Lower leg skin (tissue), 3 donors: ENCODE results near the gene WDCP.

Experiments used
- POLR2A ChIP-seq, 2 donors: fragments of 450-650 bp; IDR thresholded peaks; one replicate each; pipeline ENCODE4 v1.6.1; 2016 to 2017; ENCODE audit warnings: antibody characterized with exemption in 2 of 2, mild to moderate bottlenecking in 1 of 2, moderate library complexity in 1 of 2
- TF ChIP-seq, protein P1 (sequence below), 3 donors: fragments of 450-650 bp; IDR thresholded peaks; one replicate each; pipeline ENCODE4 v1.5.1; 2016; ENCODE audit warnings: antibody characterized with exemption in 3 of 3, mild to moderate bottlenecking in 3 of 3, moderate library complexity in 2 of 3

DNA sequence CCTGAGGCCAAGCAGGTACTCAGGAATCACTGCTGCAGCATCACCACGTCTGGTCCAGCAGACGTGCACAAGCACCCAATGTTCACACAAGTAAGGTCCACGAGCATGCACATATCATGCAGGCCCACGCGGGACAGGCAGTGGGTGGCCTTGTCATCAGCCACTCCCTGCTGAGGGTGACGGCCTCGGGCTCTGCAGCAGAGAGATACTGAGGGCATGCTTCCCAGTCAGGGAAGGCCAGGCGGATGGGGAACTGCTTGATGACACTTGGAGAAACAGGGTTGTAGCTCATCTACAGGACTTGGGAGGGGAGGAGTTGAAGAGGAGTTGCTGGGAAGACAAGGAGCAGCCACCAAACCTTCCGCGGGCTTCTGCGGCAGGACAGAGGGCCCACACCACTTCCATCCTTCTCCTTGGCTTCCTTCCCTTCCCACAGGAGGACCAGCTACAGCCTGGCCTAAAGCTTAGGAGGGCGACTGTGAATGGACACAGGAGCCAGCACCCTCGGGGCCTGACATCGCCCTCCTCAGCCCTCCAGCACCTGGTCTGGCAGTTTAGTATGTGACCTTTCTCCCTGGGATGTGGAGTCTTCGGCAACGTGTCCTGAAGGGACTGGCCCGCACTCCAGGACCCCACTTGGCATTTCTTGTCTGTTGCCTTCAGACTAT is 22.1 kb downstream of the WDCP start:
- TF ChIP-seq, protein P1, sequence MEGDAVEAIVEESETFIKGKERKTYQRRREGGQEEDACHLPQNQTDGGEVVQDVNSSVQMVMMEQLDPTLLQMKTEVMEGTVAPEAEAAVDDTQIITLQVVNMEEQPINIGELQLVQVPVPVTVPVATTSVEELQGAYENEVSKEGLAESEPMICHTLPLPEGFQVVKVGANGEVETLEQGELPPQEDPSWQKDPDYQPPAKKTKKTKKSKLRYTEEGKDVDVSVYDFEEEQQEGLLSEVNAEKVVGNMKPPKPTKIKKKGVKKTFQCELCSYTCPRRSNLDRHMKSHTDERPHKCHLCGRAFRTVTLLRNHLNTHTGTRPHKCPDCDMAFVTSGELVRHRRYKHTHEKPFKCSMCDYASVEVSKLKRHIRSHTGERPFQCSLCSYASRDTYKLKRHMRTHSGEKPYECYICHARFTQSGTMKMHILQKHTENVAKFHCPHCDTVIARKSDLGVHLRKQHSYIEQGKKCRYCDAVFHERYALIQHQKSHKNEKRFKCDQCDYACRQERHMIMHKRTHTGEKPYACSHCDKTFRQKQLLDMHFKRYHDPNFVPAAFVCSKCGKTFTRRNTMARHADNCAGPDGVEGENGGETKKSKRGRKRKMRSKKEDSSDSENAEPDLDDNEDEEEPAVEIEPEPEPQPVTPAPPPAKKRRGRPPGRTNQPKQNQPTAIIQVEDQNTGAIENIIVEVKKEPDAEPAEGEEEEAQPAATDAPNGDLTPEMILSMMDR (IDR thresholded peaks at IDR 0.05), result no peak
- no peak for TF ChIP-seq POLR2A (IDR thresholded peaks at IDR 0.05)
